Measurements from ENCODE around the gene SARNP.
"Not testable (repeated sequence)": the region's sequence is repeated elsewhere in the genome, so short reads cannot be mapped to it uniquely, and the experiment has no call there.

SARNP gene

DNA sequence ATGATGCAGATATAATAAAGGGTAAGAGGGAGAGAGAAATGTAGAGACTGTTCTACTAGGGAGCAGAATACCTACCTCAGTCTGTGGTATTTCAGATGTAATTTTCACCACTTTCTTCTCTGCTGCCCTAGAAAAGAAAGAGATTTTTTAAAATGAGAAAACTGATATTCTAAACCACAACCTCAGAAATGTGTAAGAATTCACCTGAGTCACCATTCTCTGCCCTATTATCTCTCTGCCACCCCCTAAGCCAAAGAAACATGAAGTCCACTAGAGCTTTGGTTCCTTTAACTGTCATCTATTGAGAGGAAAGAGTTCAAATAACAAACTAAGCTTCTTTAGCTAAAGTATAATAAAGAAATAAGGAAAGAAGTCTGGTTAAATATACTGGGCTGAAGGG lies 21.6 kb downstream of the SARNP start:
- no peak for DNase-seq (ENCODE audit: low read depth)

DNA sequence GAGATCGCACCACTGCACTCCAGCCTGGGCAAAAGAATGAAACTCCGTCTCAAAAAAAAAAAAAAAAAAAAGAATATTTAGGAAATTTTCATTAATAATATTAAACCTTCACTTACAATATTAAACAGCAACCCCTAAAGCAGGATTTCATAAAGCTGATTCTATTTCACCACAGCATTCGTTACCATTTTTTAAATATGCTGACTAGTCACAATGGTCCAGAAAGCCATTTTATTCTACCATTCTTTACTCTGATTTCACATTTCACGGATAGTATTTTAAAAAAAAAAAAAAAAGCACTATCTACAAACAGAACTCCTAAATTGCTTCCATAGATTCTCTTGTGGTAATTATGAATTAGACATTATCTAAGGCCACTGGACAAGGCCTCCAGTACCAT lies 27.6 kb downstream of the SARNP start:
- no peak for DNase-seq (ENCODE audit: low read depth)

DNA sequence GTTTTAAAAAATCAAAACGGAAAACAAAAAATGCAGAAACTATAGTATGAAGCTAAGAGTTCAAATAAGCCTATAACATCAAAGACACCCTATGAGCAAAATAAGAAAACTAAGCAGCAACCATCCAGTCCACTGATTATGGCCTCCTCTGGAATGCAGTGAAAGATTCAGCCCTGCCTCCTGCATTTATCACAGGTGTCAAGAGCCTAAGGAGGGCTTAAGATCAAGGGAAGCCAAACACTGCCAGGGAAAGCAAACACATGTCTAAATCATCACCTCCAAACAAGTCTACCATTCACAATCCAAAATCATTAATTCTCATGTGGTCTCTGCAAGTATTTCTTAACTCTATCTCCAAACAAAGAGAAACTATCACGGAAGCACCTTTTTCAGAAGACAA lies 28.4 kb downstream of the SARNP start:
- DNase-seq (ENCODE audit: low read depth), result no peak

DNA sequence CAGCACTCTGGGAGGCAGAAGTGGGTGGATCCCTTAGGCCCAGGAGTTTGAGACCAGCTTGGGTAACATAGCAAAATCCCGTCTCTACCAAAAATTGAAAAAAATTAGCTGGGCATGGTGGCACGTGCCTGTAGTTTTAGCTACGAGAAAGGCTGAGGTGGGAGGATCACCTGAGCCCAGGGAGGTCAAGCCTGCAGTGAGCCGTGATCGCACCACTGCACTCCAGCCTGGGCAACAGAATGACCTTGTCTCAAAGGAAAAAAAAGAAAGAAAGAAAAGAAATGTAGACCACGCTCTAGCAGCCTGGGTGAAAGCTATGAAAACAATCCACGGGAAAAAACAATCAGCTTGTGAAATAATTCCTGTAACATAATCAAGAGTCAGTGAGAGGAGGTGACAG lies 29.0 kb downstream of the SARNP start:
- DNase-seq (ENCODE audit: low read depth), result no peak

DNA sequence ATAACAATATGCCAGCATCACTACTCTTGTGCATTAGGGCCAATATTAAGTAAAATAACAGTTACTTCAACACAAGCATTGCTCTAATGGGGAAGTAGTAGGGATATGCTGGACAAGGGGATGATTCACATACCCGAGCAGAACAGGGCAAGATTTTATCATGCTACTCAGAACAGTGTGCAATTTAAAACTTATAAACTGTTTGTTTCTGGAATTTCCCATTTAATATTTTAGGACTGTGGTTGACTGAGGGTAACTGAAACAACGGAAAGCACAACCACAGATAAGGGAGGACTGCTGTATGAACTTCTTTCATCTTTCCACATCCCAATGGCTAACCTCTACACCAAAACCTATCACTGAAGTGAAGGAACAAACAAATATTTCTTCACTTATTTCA lies 36.8 kb downstream of the SARNP start:
- DNase-seq (ENCODE audit: low read depth), result no peak

DNA sequence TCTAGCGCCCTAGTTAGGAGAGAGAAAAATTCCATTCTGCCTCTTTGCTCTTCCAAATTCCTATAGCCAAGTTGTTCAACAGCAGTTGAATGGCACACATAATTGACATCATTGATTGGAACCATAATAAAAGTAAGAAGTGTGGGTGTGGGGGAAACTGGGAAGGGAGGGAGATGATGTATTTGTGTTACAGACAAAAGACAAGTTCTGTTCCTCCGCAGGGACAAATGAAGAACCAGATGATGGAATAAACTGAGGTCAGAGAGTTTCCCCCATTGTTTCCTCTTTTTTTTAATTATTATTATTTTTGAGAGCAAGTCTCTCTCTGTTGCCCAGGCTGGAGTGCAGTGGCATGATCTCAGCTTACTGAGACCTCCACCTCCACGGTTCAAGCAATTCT lies 39.7 kb downstream of the SARNP start:
- no peak for DNase-seq (ENCODE audit: low read depth)

DNA sequence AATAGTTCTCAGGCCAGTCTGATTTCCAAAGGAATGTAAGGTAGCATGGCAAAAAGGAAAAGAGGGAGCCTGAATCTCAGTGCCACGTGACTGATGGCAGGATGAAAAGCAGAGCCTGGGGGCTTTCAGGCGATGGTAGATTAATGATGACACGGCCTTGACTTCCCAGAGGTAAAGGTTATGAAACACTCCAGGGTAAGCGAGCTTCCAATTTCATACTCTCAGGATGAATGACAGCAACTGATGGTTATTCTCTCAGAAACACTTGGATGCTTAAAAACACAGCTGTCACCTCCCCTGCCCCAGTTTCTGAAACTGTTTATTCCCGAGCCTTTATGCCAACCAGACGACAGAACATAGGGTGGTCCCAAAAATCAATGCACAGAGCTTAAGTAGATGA lies 45.8 kb downstream of the SARNP start:
- no peak for DNase-seq (ENCODE audit: low read depth)

DNA sequence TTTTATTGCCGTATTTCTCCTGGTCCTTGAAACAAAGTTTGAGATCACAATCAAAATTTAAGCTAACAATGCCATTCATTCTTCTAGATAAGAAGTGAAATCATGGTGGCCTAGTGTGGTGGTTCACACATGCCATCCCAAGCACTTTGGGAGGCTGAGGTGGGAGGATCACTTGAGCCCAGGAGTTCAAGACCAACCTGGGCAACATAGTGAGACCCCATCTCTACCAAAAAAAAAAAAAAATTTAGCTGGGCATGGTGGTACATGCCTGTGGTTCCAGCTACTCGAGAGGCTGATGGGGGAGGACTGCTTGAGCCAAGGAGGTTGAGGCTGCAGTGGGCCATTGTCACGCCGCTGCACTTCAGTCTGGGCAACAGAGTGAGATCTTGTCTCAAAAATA lies 50.4 kb downstream of the SARNP start:
- no peak for DNase-seq (ENCODE audit: low read depth)

DNA sequence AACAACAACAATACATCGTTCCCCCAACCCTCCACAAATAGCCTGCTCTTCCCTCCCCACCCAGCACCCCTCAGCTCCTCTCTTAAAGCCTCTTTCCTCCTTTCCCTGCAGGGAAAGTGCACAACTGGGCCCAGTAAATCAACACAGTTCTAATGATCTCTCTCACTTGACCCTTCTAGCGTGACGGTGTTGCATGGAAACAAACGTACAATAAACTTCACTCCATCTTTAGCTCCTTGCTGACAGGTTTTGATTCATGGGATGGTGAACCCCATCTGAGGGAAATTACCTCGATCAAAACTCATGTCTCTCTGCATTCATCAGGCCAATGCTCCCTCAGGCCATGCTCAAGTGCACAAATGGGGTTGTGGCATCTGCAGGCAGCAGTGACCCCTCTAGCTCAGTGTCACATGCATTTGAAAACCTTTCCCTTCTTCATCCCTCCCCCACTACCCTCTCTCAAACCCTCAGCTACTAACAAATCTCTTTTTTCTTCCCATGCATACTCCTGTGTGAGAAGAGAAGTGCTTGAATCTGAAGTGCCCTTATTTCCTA lies 51.7 kb downstream of the SARNP start:
- no peak for DNase-seq (ENCODE audit: low read depth)

DNA sequence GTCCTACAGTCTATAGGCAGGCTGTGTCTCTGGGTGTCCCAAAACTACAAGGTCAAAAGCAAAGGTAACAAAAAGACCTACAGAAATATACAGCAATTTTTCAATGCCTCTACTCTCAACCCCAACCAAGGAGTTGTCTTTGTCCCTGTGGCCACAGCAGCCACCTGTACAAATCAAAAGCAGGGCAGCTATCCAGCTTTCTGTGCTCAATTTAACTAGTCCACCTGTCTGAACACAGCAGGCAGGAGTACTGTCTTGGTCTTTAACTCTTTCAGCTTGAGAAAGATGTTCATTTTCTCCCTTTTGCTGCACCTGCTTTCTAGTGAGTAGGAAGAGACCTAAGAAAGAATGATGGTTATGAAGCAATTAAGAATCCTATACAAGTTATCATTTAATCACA lies 54.9 kb downstream of the SARNP start:
- no peak for DNase-seq (ENCODE audit: low read depth)

DNA sequence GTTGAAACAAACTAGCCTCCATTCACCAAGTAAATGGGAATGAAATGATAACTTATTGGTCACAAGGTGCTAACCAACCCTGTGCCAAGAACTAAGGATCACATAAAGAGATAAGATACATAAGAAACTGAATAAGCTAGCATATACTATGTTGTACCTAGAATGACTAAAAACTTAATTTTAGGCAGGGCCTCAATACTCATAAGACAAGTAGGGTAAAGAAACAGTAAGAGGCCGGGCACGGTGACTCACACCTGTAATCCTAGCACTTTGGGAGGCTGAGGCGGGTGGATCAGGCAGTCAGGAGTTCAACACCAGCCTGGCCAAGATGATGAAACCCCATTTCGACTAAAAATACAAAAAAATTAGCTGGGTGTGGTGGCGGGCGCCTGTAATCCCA lies 56.9 kb downstream of the SARNP start:
- no peak for DNase-seq (ENCODE audit: low read depth)

DNA sequence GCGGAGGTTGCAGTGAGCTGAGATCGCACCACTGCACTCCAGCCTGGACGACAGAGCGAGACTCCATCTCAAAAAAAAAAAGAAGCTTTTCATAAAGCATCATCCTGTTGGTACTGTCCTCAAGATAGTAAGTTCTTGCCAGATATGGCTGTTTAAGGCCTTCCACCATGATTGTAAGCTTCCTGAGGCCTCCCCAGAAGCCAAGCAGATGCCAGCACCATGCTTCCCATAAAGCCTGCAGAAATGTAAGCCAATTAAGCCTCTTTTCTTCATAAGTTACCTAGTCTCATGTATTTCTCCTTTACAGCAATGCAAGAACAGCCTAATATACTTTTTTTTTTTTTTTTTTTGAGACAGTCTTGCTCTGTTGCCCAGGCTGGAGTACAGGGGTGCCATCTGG lies 58.9 kb downstream of the SARNP start:
- DNase-seq (ENCODE audit: low read depth), result not testable (repeated sequence)

DNA sequence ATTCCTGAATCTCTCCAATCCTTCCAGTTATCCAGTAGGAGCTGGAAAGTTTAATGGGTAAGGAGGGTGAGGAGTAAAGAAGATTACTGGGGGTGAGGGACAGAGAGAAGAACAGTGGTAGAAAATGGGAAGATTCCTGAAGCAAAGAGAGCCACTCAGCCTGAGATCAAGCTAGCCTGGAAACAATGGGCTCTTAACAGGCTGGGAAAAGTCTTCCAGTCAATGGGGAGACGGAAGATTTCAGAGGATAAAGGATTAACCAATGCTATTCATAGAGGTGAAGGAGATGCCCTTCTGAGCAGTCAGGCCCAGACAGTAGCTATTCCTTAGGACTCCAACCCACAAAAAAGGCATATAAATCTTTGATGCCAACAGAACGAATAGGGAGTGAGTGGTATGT lies 59.8 kb downstream of the SARNP start:
- no peak for DNase-seq (ENCODE audit: low read depth)

DNA sequence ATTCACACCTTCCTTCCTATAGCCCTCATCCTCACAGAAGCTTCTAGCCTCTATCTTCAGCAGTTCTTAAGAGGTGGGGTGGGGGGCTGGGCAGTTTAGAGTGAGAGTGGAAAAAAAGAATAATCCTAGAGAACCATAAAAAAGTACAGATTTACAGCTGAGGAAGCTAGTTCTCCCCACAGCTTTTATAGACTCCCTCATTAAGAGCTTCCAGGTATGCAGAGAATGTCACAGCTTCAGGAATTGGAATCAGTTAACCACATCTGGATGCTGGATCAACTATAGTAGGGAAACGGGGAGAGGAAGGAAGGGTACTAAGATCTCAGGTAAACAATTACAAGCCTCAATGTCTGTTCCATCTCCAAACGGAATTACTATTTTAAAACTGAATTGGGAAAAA lies 62.3 kb downstream of the SARNP start:
- DNase-seq (ENCODE audit: low read depth), result no peak

DNA sequence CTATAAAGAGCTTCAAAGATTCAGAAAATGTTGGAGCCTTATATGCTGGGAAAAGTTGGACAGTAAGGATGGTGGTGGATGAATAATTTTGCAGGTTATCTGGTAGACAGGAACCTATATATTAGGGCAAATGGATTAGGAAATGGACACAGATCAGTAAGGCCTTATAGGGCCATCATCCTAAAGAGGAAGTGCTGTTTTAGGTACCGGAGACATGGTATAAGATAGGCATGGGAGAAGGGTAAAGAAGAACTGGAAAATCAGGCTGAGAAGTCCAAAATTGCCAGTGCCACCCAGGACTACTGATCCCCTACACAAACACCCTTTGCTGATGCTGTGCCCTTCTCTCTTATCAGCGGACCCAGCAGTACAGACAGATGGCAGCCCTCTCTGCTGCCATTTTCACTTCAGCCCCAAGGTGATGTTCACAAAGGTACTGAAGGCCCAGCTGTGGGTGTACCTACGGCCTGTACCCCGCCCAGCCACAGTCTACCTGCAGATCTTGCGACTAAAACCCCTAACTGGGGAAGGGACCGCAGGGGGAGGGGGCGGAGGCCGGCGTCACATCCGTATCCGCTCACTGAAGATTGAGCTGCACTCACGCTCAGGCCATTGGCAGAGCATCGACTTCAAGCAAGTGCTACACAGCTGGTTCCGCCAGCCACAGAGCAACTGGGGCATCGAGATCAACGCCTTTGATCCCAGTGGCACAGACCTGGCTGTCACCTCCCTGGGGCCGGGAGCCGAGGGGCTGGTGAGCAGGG lies 69.1 kb downstream of the SARNP start:
- no peak for DNase-seq (ENCODE audit: low read depth)

DNA sequence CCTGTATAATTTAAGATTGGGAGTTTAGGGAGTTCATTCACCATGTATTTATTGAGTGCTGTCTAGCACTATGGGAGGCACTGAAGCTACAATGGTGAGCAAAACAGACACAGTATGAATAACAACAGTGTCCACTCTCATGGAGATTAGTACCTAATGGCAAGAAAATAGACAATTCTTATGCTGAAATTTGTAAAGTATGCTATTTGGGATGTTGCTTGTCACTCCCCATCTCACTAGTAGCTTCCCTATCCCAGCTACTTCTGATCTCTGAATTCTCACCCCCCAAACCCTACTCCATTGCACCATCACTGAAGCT lies 70.7 kb downstream of the SARNP start:
- DNase-seq (ENCODE audit: low read depth), result no peak

DNA sequence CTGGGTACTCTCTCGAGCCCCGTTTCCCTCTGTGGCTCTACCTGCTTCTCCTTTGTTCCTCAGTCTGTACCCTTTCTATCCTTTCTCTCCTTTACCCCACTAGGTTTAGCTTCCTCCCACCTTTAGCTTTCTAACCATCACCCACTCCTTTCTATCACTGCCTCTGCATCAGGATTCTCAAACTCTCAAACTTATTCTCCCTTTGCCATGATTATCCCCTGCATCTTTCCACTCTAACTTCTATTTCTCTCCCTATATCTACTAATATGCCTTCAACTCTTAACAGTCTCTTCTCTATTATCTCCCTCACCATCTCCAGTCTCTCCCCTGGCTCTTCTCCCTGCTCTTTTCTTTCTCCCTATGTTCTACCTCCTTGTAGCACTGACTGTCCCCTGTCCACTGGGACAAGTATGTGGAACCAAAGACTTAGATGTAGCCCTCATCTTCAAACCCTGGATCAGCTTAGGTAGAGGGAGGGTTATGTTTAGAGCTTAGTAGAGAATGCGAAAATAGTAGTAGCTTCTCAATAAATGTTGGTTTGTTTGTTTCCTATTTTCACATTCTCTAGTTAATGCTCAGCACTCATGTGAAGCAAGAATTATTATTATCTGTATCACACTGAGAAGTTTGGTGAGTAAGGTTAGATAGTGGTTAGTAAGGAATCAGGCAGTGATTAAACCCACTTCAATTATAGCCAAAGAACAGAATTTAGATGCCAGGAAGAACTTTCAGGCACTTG lies 71.2 kb downstream of the SARNP start:
- DNase-seq (ENCODE audit: low read depth), result no peak

DNA sequence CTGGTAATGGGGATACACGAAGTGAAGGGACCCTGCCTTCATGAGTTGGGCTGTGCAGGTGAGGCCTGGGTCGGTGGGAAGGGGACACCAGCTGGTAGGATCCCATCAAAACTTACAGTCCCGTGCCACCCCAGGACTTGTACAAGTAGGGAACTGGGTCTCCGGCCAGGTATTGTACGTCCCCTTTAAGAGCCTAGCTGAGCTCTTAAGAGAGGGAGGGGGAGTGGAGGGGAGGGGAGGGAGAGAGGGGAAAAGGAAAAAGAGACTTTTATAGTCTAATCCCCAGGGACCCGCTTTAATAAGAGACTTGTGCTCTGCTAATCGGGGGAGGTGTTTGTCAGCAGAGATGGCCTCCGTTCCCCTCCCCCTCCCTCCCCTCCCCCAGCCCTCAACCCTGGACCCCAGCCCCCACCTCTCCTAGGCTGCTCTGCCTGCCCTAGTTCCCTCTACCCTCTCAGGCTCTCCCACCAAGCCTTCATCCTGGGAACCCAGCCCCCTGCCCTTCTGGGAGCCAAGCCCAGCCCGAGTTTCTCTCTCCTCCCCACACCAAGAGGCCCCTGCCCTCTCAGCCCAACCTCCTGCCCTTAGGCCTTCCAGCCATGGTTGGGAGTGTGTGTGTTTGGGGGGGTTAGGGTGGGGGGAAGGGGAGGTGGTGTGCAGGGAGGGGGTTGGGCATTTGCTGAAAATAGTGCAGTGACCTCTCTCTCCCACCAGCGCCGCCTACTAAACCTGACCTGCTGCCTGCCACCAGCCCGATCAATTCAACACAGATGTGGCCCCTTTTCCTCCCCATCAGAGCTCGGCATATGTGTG lies 72.0 kb downstream of the SARNP start:
- no peak for DNase-seq (ENCODE audit: low read depth)

DNA sequence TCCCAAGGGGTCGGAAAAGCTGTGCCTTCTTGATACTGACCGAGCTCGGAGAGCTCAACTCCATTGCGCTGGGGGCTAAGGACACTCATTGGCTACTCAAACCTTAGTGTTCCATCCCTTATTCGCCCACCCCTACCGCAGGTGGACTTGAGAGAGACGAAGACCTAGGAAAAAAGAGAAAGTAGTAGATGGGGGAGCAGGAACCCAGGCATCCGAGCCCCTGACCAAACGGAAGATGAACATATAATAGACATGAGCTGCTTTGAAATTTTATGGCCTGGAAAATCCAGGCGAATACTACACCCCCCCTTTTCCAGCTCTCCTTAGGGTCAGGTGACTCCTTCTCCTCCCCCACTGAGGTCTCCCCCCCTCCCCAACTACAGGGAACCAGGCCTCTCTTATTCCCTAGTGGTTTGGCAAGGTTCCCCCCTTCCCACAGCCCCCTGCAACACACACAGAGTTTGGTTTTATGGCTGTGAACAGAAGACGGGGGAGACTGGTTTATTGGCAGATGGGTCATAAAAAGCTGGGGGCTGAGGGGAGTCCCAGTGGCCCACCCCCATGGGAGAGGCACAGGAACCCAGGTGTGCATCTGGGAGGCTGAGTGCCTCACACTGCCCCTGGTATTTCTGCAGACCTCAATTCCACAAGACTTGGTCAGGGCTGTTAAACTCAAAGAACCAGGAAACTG lies 73.0 kb downstream of the SARNP start:
- no peak for DNase-seq (ENCODE audit: low read depth)

DNA sequence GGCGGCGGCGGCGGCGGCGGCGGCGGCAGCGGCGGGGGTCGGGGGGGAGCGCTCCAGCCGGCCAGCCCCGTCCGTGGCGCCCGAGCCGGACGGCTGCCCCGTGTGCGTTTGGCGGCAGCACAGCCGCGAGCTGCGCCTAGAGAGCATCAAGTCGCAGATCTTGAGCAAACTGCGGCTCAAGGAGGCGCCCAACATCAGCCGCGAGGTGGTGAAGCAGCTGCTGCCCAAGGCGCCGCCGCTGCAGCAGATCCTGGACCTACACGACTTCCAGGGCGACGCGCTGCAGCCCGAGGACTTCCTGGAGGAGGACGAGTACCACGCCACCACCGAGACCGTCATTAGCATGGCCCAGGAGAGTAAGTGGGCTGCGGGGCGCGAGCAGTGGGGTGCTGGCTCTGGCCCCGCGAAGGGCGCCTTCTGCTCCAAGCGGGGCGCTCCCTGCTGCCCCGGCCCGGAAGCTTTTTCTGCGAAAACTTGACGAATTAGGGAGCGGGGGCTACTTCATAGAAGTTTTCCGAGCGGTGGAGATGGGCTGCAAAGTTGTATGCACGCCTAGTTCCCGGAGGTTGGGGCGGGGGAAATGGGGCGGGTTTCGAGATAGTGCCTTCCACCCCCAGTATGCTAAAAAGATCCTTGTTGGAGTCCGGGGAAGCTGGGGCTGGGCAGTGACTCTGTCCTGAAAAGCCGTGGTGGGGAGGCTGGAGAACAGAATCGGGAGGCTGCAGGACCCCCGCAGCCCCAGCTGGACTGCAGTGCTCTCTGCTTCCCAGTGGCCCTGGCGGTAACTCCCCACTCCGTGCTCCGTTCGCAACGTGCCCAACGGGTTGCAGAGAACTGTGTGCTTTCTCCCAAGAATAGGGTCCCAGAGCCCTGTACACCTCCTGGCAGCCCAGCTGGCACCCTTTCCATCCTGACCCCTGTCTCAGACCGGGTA lies 73.9 kb downstream of the SARNP start:
- DNase-seq (ENCODE audit: low read depth), result no peak

All from stimulated activated CD8-positive, alpha-beta memory T cell treated with anti-CD3 and anti-CD28 coated beads, Interleukin-15, amount 100 ng/mL, for 24 hours (primary cell).